ENCODE results near the gene UBR1.
"Not testable (repeated sequence)": the region's sequence is repeated elsewhere in the genome, so short reads cannot be mapped to it uniquely, and the experiment has no call there.

UBR1 gene

GRCh38 chr15:43105778-43106485, at the start of gene UBR1:
UBR1 (minus strand) TSS chr15:43106038; CDS start chr15:43106022, 16 bp downstream.
- peak; percentile 90 for DNase-seq (ENCODE audit: low read depth)

GRCh38 chr15:43153269-43153668, 47.4 kb upstream of the UBR1 start:
- DNase-seq (ENCODE audit: low read depth), result no peak

- no peak for DNase-seq (ENCODE audit: low read depth)
These were observed 45.9 kb upstream of the UBR1 start for GRCh38 chr15:43151688-43152087.

GRCh38 chr15:43150191-43150929, 44.5 kb upstream of the UBR1 start:
- peak; percentile 93 for DNase-seq (ENCODE audit: low read depth)

GRCh38 chr15:43146184-43146583, 40.3 kb upstream of the UBR1 start:
- no peak for DNase-seq (ENCODE audit: low read depth)

- no peak for DNase-seq (ENCODE audit: low read depth)
These were observed 38.7 kb upstream of the UBR1 start for GRCh38 chr15:43144512-43144911.

GRCh38 chr15:43143203-43143941, 37.5 kb upstream of the UBR1 start:
- no peak for DNase-seq (ENCODE audit: low read depth)

GRCh38 chr15:43135351-43135750, 29.5 kb upstream of the UBR1 start:
- no peak for DNase-seq (ENCODE audit: low read depth)

- DNase-seq (ENCODE audit: low read depth), result no peak
These were observed 28.4 kb upstream of the UBR1 start for GRCh38 chr15:43134157-43134635.

GRCh38 chr15:43133430-43134156, 27.8 kb upstream of the UBR1 start, which contains the start of gene TMEM62:
TMEM62 (plus strand) TSS chr15:43133586; CDS start chr15:43133803, 217 bp downstream.
- DNase-seq (ENCODE audit: low read depth), result peak; percentile 33

GRCh38 chr15:43132830-43133429, 27.1 kb upstream of the UBR1 start:
- no peak for DNase-seq (ENCODE audit: low read depth)

GRCh38 chr15:43128980-43129335, 23.1 kb upstream of the UBR1 start:
- DNase-seq (ENCODE audit: low read depth), result no peak

- not testable (repeated sequence) for DNase-seq (ENCODE audit: low read depth)
These were observed 22.5 kb upstream of the UBR1 start for GRCh38 chr15:43128174-43128979.

- no peak for DNase-seq (ENCODE audit: low read depth)
These were observed 21.9 kb upstream of the UBR1 start for GRCh38 chr15:43127752-43128151.

GRCh38 chr15:43126356-43126755, 20.5 kb upstream of the UBR1 start:
- no peak for DNase-seq (ENCODE audit: low read depth)

GRCh38 chr15:43125100-43125661, 19.3 kb upstream of the UBR1 start:
- DNase-seq (ENCODE audit: low read depth), result no peak

GRCh38 chr15:43121863-43122262, 16.0 kb upstream of the UBR1 start:
- DNase-seq (ENCODE audit: low read depth), result no peak

GRCh38 chr15:43118829-43119228, 13.0 kb upstream of the UBR1 start:
- no peak for DNase-seq (ENCODE audit: low read depth)

GRCh38 chr15:43118286-43118685, 12.4 kb upstream of the UBR1 start:
- DNase-seq (ENCODE audit: low read depth), result no peak

- no peak for DNase-seq (ENCODE audit: low read depth)
These were observed 5.5 kb upstream of the UBR1 start for GRCh38 chr15:43111354-43111753.
